Testis (tissue), 3 donors: ENCODE data around the gene ADPRM. TPM values are rescaled to one million over a fixed set of nuclear protein-coding genes. Genes with fewer than 3 reads are reported as not detected.

Source experiments
- DNase-seq: peaks from one replicate; pipeline ENCODE4 v3.0.0-alpha.2; 2019
- H3K27ac ChIP-seq, 2 donors: fragments of 200-600 bp; sonication (generic); one replicate each; pipeline ENCODE4 v1.5.1; 2019
- H3K27me3 ChIP-seq: fragments of 200-600 bp; sonication (generic); one replicate; pipeline ENCODE4 v1.5.1; 2019
- H3K36me3 ChIP-seq: fragments of 200-600 bp; sonication (generic); one replicate; pipeline ENCODE4 v1.5.1; 2017; ENCODE audit warnings: low read depth; ENCODE audit errors: missing control alignments
- H3K4me1 ChIP-seq: fragments of 200-600 bp; sonication (generic); one replicate; pipeline ENCODE4 v1.5.1; 2019
- H3K4me3 ChIP-seq, 2 donors: fragments of 200-600 bp; sonication (generic); one replicate each; pipeline ENCODE4 v1.5.1; 2017 to 2019
- H3K9me3 ChIP-seq: fragments of 200-600 bp; sonication (generic); one replicate; pipeline ENCODE4 v1.5.1; 2017
- POLR2A ChIP-seq: fragments of 450-650 bp; IDR thresholded peaks from one replicate; pipeline ENCODE4 v1.6.1; 2017; ENCODE audit warnings: antibody characterized with exemption, mild to moderate bottlenecking, moderate library complexity
- WGBS, 2 donors: methylation state at CpG; one replicate each; pipeline ENCODE4 v1.1.5; 2018; 5-methylcytosine and 5-hydroxymethylcytosine counted together
- intact Hi-C: fragments of 100-400 bp; cut with DNase I; formaldehyde crosslinking; loops from one replicate; pipeline ENCODE4 v1.15.1; 2023; ENCODE audit warnings: low total_unique reads
- polyA plus RNA-seq: library from polyadenylated mRNA; stranded (reverse); fragments of 350-450 nt; fragmentation: Illumina TruSeq; extraction: RNeasy Lipid Tissue Mini Kit (QIAGEN cat#74804); gene quantifications from one replicate; pipeline ENCODE4 v1.2.3, GENCODE V29; 2014; ENCODE audit warnings: low read depth, low replicate concordance; ENCODE audit not compliant: insufficient read depth
- total RNA-seq, 2 donors: library from RNA; depleted of rRNA; stranded (reverse); fragments of >200 nt; gene quantifications; one replicate each; pipeline ENCODE4 v1.2.3, GENCODE V29; 2016
- TF ChIP-seq, protein P1 (sequence below), 3 experiments: fragments of 450-650 bp in 2 of 3; fragments of 200-600 bp in 1 of 3; sonication (generic) in 1 of 3; IDR thresholded peaks; one replicate each; pipeline ENCODE4 v1.5.1; 2016 to 2019; ENCODE audit warnings: antibody characterized with exemption in 3 of 3, mild to moderate bottlenecking in 2 of 3, moderate library complexity in 1 of 3

The ADPRM gene
- total and polyA plus RNA-seq, 3 donors from 2014 or later: 8.0 to 13.8 (median 9.0) TPM

- WGBS, 2 donors: 55 to 61% methylated on average over 5 of the region's 5 CpGs
- TF ChIP-seq, protein P1, sequence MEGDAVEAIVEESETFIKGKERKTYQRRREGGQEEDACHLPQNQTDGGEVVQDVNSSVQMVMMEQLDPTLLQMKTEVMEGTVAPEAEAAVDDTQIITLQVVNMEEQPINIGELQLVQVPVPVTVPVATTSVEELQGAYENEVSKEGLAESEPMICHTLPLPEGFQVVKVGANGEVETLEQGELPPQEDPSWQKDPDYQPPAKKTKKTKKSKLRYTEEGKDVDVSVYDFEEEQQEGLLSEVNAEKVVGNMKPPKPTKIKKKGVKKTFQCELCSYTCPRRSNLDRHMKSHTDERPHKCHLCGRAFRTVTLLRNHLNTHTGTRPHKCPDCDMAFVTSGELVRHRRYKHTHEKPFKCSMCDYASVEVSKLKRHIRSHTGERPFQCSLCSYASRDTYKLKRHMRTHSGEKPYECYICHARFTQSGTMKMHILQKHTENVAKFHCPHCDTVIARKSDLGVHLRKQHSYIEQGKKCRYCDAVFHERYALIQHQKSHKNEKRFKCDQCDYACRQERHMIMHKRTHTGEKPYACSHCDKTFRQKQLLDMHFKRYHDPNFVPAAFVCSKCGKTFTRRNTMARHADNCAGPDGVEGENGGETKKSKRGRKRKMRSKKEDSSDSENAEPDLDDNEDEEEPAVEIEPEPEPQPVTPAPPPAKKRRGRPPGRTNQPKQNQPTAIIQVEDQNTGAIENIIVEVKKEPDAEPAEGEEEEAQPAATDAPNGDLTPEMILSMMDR (IDR thresholded peaks at IDR 0.05): no peak
- TF ChIP-seq POLR2A: no peak
- peak; percentile 12 for DNase-seq
- Histone ChIP-seq H3K36me3 (no peaks in the 10 kb centered on the region), H3K9me3 (no peaks in the 10 kb centered on the region), H3K27ac (no peak overlapping the region), H3K27me3 (no peaks in the 10 kb centered on the region), H3K4me1 (peaks cover 5% of the 10 kb centered on the region), H3K4me3 (no peak overlapping the region)
- intact Hi-C loops: loop anchor here (5.0 kb wide), 1 partner anchor 109 kb away; no protein-coding TSS in a partner anchor
Measured at GRCh38 chr17:10738521-10739258, 41.3 kb downstream of the ADPRM start.

DNA sequence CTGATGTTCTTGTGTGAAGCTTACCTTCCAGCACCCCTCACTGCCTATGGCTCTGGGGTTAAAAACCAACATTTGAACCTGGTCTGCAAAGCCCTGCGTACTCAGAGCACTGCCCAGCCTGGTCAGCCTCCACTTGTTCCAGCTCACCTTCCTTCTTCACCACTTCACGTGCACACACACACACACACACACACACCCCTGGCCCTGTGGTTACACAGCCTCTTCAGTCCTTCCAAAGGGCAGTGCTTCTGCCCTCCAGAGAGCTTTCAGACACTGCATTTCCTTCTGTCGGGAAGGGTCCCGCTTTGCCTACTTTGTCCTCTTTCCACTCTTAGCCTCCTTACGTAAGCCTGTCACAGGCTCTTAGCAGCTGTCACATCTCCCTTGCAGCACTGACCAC, 42.0 kb downstream of the ADPRM start:
- no peak for DNase-seq
- Histone ChIP-seq H3K27ac (no peak overlapping the region), H3K36me3 (no peaks in the 10 kb centered on the region), H3K4me3 (no peak overlapping the region), H3K27me3 (no peaks in the 10 kb centered on the region), H3K4me1 (peaks cover 5% of the 10 kb centered on the region), H3K9me3 (no peaks in the 10 kb centered on the region)
- intact Hi-C loops: loop anchor here (5.0 kb wide), 1 partner anchor 108 kb away; no protein-coding TSS in a partner anchor
- 92 to 93% methylated on average over 5 of the region's 5 CpGs for WGBS, 2 donors
- no peak for TF ChIP-seq POLR2A
- TF ChIP-seq, protein P1 (IDR thresholded peaks at IDR 0.05): no peak

DNA sequence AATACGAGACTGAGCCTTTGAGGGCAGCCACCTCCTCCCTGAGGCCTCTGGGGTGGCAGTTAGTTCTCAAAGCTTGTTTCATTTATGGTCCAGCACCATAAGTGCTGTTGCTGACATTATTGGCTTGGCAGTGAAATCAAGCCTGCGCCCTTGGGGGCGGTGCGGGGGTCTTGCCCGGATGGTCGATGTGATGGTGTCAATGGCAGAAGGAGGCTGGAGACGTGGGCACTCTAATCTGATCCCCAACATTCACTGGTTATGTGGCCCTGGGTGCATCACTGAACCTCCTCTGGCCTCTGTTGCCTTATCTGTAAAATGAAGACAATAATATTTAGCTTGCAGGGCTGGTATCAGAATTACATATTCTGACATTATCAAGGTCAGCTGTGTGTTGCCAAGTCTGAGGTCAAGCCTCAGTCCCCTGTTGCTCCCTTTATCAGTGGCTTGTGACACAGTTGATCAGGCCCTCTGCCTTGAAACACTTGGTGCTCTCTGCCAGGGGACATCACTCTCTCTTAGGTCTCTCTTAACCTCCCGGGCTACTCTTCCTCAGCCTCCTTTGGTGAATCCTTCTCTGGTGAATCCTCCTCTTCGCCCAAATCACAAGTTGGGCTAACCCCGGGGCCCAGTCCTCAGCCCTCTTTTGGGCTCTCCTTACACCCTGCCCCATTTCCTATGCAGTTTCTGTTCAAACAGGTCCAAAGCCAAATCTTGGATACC, 44.2 kb downstream of the ADPRM start:
- Histone ChIP-seq H3K27ac (no peak overlapping the region), H3K4me1 (peaks cover 5% of the 10 kb centered on the region), H3K9me3 (no peaks in the 10 kb centered on the region), H3K27me3 (no peaks in the 10 kb centered on the region), H3K36me3 (no peaks in the 10 kb centered on the region), H3K4me3 (no peak overlapping the region)
- intact Hi-C loops: no loop called here
- 70 to 89% methylated on average over 10 of the region's 10 CpGs for WGBS, 2 donors
- DNase-seq: peak; percentile 79
- TF ChIP-seq POLR2A: no peak
- TF ChIP-seq, protein P1 (IDR thresholded peaks at IDR 0.05): no peak

DNA sequence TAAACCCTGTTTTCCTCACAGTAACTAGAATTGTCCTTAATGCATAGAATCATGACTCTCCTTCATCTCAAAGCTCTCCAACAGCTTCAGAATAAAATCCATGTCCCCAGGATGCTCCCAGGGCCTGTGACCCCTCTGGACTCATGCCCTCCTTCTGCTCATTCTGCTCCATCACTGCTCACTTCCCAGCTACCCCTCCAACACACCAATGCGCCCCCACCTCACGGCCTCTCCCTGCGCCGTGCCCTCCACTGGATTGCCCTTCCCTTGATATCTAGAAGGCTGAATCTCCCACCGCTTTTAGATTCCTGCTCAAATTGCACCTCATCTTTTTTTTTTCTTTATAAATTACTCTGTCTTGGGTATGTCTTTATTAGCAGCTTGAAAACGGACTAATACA, 45.0 kb downstream of the ADPRM start:
- TF ChIP-seq, protein P1 (IDR thresholded peaks at IDR 0.05): no peak
- no peak for TF ChIP-seq POLR2A
- intact Hi-C loops: no loop called here
- no peaks in the 10 kb centered on the region for H3K36me3 ChIP-seq
- no peaks in the 10 kb centered on the region for H3K27me3 ChIP-seq
- peaks cover 5% of the 10 kb centered on the region for H3K4me1 ChIP-seq
- no peaks in the 10 kb centered on the region for H3K9me3 ChIP-seq
- no peak for DNase-seq
- H3K4me3 ChIP-seq: no peak overlapping the region
- WGBS, 2 donors: 94 to 99% methylated on average over 6 of the region's 6 CpGs
- no peak overlapping the region for H3K27ac ChIP-seq
